CD4-positive, alpha-beta T cell treated with Interleukin-17A for 1 hour (primary cell): ENCODE measurements around the gene C6orf141.
"Not testable (repeated sequence)": the region's sequence is repeated elsewhere in the genome, so short reads cannot be mapped to it uniquely, and the experiment has no call there.

Source experiments
- DNase-seq: peaks from one replicate; pipeline ENCODE4 v3.0.0-alpha.2; 2020

Gene C6orf141

DNA sequence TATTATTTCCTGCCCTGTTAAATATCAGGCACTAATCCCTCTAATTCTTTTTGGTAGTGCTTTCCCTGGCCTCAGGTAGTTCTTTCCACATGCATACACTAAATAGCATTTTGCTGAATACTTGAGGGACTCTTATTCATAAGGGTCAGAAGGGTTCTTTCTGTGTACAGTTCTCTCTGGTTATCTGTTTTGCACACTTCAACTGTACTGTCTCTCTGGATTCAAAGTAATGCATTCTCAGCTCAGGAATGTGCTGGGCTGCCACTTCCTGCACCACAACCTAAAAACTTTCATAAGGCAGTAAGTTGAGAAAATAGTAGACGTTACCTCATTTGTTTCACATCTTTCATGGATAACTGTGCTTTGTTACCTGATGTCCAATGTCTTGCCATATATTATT lies 32.1 kb downstream of the C6orf141 start:
- no peak for DNase-seq

DNA sequence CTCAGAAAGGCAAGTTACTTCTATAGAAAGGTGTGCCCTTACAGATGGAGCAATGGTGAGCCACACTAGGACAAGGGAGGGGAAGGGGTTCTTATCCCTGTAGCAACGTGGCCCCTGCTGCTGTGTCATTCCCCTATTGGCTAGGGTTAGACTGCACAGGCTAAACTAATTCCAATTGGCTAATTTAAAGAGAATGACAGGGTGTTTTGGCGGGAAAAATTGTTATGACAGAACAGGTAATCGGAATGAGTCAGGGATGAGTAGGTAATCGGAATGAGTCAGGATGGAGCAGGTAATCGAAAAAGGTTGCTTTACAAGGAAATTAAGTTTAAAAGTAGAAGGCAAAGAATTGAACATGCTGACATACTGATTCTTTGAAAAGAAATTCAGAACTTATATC lies 36.8 kb downstream of the C6orf141 start:
- not testable (repeated sequence) for DNase-seq
